GM12878 (cell line): ENCODE data around the gene OPCML. TPM values are rescaled to one million over a fixed set of nuclear protein-coding genes. Genes with fewer than 3 reads are reported as not detected.

ENCODE experiments used
- ATAC-seq: fragments of 200-7000 bp; cut with Tn5 transposase; 3 replicates; pipeline ENCODE4 v1.9.1; 2020; ENCODE audit warnings: mild to moderate bottlenecking, moderate library complexity
- BruUV-seq: library from RNA; stranded (reverse); fragments of 400-500 nt; replicated peaks from 2 replicates; lab custom pipeline; 2021; lab: Mats Ljungman, UMichigan
- CTCF ChIA-PET: fragments of 300-600 bp; sonication (Branson Sonifier 250); formaldehyde crosslinking; extraction: SDS; loops from one replicate; lab custom pipeline; 2021; ENCODE audit warnings: inconsistent platforms; lab: Yijun Ruan, JAX
- POLR2A ChIA-PET: fragments of 350-600 bp; formaldehyde crosslinking; extraction: SDS; loops from one replicate; lab custom pipeline; 2021; ENCODE audit warnings: inconsistent platforms; lab: Charles Lee
- RAD21 ChIA-PET: fragments of 300-600 bp; sonication (Branson Sonifier 250); formaldehyde crosslinking; loops from one replicate; lab custom pipeline; 2023; ENCODE audit warnings: antibody characterized with exemption; ENCODE audit not compliant: unreplicated experiment; lab: Charles Lee
- SMC1A ChIA-PET: fragments of 300-600 bp; sonication (Branson Sonifier 250); formaldehyde crosslinking; loops from one replicate; lab custom pipeline; 2023; ENCODE audit not compliant: unreplicated experiment, uncharacterized antibody; lab: Charles Lee
- DNase-seq: peaks from one replicate; pipeline ENCODE4 v3.0.0-alpha.2; 2011; ENCODE audit warnings: low read depth, low spot score
- FAIRE-seq: peaks from 3 replicates; lab custom pipeline; 2011; peaks lifted over from hg19 to GRCh38; lab: Jason Lieb, UNC
- H2AFZ ChIP-seq: 2 replicates; pipeline ENCODE4 v1.6.0; 2011; ENCODE audit warnings: low read depth, low read length, control low read depth; ENCODE audit not compliant: control insufficient read depth
- H3K27ac ChIP-seq: 2 replicates; pipeline ENCODE4 v1.5.1; 2011; ENCODE audit warnings: control low read depth; ENCODE audit not compliant: control insufficient read depth, insufficient read depth
- H3K27me3 ChIP-seq, 2 experiments: replicated peaks in 1 of 2; 2 replicates each; pipeline versions ENCODE4 v1.6.0 to v1.6.1; 2011; ENCODE audit warnings: low read length in 1 of 2; ENCODE audit not compliant: control insufficient read depth in 2 of 2, insufficient read depth in 2 of 2
- H3K36me3 ChIP-seq, 2 experiments: 2 replicates each; pipeline ENCODE4 v1.5.1; 2011; ENCODE audit warnings: low read length in 1 of 2; ENCODE audit not compliant: control insufficient read depth in 2 of 2, insufficient read depth in 2 of 2
- H3K4me1 ChIP-seq: 2 replicates; pipeline ENCODE4 v1.6.1; 2011; ENCODE audit warnings: mild to moderate bottlenecking, low read length, moderate library complexity, mixed read lengths; ENCODE audit not compliant: control insufficient read depth, insufficient read depth
- H3K4me2 ChIP-seq: 2 replicates; pipeline ENCODE4 v1.6.0; 2011; ENCODE audit warnings: control low read depth; ENCODE audit not compliant: control insufficient read depth, insufficient read depth
- H3K4me3 ChIP-seq: fragments of 200-600 bp; sonication (generic); 2 replicates; pipeline ENCODE4 v1.5.1; 2016
- H3K79me2 ChIP-seq: 2 replicates; pipeline ENCODE4 v1.6.0; 2011; ENCODE audit warnings: low read length; ENCODE audit not compliant: control insufficient read depth, insufficient read depth
- H3K9ac ChIP-seq: 2 replicates; pipeline ENCODE4 v1.8.0; 2011; ENCODE audit warnings: low read length, control low read depth, mixed read lengths; ENCODE audit not compliant: control insufficient read depth, insufficient read depth
- H3K9me3 ChIP-seq: replicated peaks from 3 replicates; pipeline ENCODE4 v1.5.1; 2011; ENCODE audit warnings: mild to moderate bottlenecking, low read length; ENCODE audit not compliant: control insufficient read depth, insufficient read depth
- H4K20me1 ChIP-seq: 2 replicates; pipeline ENCODE4 v1.6.0; 2011; ENCODE audit not compliant: control insufficient read depth, insufficient read depth
- BCL11A ChIP-seq: IDR thresholded peaks from 2 replicates; pipeline ENCODE4 v1.6.1; 2011; ENCODE audit warnings: low read depth, low read length
- BRCA1 ChIP-seq: IDR thresholded peaks from 2 replicates; pipeline ENCODE4 v1.6.1; 2011; ENCODE audit warnings: low read depth, low read length, improper control_type of control experiment
- CBFB ChIP-seq: IDR thresholded peaks from 2 replicates; pipeline ENCODE4 v1.6.1; 2016; ENCODE audit warnings: antibody characterized with exemption, low read depth
- CBX3 ChIP-seq: fragments of 200-600 bp; sonication (generic); IDR thresholded peaks from 2 replicates; pipeline ENCODE4 v1.6.1; 2016; ENCODE audit warnings: low read depth, borderline replicate concordance
- CBX5 ChIP-seq: sonication (generic); IDR thresholded peaks from 2 replicates; pipeline ENCODE4 v1.6.1; 2016; ENCODE audit warnings: low read depth, moderate library complexity, mild to moderate bottlenecking, inconsistent platforms
- CHD4 ChIP-seq: fragments of 200-600 bp; sonication (generic); IDR thresholded peaks from 2 replicates; pipeline ENCODE4 v1.6.1; 2016; ENCODE audit warnings: mild to moderate bottlenecking
- HDAC6 ChIP-seq: fragments of 200-600 bp; sonication (generic); IDR thresholded peaks from one replicate; pipeline ENCODE4 v1.8.0; 2017; ENCODE audit warnings: antibody characterized with exemption; ENCODE audit not compliant: unreplicated experiment
- MTA2 ChIP-seq: fragments of 450-650 bp; IDR thresholded peaks from 2 replicates; pipeline ENCODE4 v1.6.1; 2016; ENCODE audit warnings: low read depth, mild to moderate bottlenecking, moderate library complexity
- NBN ChIP-seq: fragments of 450-650 bp; IDR thresholded peaks from 2 replicates; pipeline ENCODE4 v1.6.1; 2016
- NFYA ChIP-seq: IDR thresholded peaks from 2 replicates; pipeline ENCODE4 v1.6.1; 2011; ENCODE audit warnings: low read depth, mild to moderate bottlenecking, low read length, improper control_type of control experiment, borderline replicate concordance
- PML ChIP-seq: IDR thresholded peaks from 2 replicates; pipeline ENCODE4 v1.6.1; 2012; ENCODE audit warnings: low read length, inconsistent platforms
- RELA ChIP-seq: fragments of 450-650 bp; IDR thresholded peaks from 2 replicates; pipeline ENCODE4 v1.8.0; 2014; ENCODE audit warnings: borderline replicate concordance; ENCODE audit not compliant: partially characterized antibody
- SP1 ChIP-seq: IDR thresholded peaks from one replicate; pipeline ENCODE4 v1.6.1; 2011; ENCODE audit warnings: low read depth, low read length
- SPI1 ChIP-seq: IDR thresholded peaks from 2 replicates; pipeline ENCODE4 v1.6.1; 2011; ENCODE audit warnings: low read depth, mild to moderate bottlenecking, low read length, moderate library complexity, borderline replicate concordance; ENCODE audit not compliant: insufficient read depth
- ZBED1 ChIP-seq: IDR thresholded peaks from 2 replicates; pipeline ENCODE4 v1.6.1; 2016; ENCODE audit warnings: borderline replicate concordance
- ZNF384 ChIP-seq: IDR thresholded peaks from 2 replicates; pipeline ENCODE4 v1.6.1; 2012; ENCODE audit warnings: low read depth, mild to moderate bottlenecking, low read length, improper control_type of control experiment, borderline replicate concordance
- WGBS: methylation state at CpG from one replicate; pipeline ENCODE4 v1.1.6; 2016; ENCODE audit warnings: low lambda C conversion rate; ENCODE audit not compliant: insufficient replicate concordance, insufficient coverage; ENCODE audit errors: missing lambda C conversion rate; 5-methylcytosine and 5-hydroxymethylcytosine counted together
- in situ Hi-C: fragments of 300-500 bp; cut with MboI; formaldehyde crosslinking; loops from 9 replicates; pipeline ENCODE4 v1.14.3; 2018; ENCODE audit warnings: mixed read lengths
- intact Hi-C: fragments of 100-400 bp; cut with micrococcal nuclease; formaldehyde crosslinking; loops from one replicate; pipeline ENCODE4 v1.14.2; 2022; ENCODE audit not compliant: unreplicated experiment
- polyA plus RNA-seq, 11 experiments: library from polyadenylated mRNA; depleted of rRNA in 4 of 11; unstranded in 6 of 11; stranded (reverse) in 5 of 11; fragments of >200 nt; fragmentation: Nextera tagmentation in 4 of 11; fragmentation: Illumina TruSeq in 1 of 11; extraction: Ambion mirVana in 4 of 11; extraction: Trizol in 1 of 11; gene quantifications; 1 replicate in 1 of 11; 2 replicates in 10 of 11; pipeline versions ENCODE4 v1.2.1 to v1.2.3, GENCODE V29; 2011 to 2016; ENCODE audit warnings: inconsistent platforms in 2 of 11, missing spikeins in 2 of 11, low read depth in 1 of 11
- total RNA-seq, 4 experiments: library from RNA; depleted of rRNA in 3 of 4; stranded (reverse); fragments of >200 nt in 3 of 4; fragmentation: Illumina TruSeq in 1 of 4; extraction: Trizol in 1 of 4; gene quantifications; 2 replicates each; pipeline versions ENCODE4 v1.2.1 to v1.2.3, GENCODE V29; 2013 to 2021
- TF ChIP-seq, protein P1 (sequence below): IDR thresholded peaks from 2 replicates; pipeline ENCODE4 v1.6.1; 2011; ENCODE audit warnings: low read depth, low read length, improper control_type of control experiment, borderline replicate concordance
- TF ChIP-seq, protein P2 (sequence below): fragments of 450-650 bp; IDR thresholded peaks from 2 replicates; pipeline ENCODE4 v1.6.1; 2017; ENCODE audit warnings: borderline replicate concordance
- TF ChIP-seq, protein P3 (sequence below): fragments of 450-650 bp; formaldehyde crosslinking; IDR thresholded peaks from 2 replicates; pipeline ENCODE4 v1.4.0; 2022; ENCODE audit warnings: mild to moderate bottlenecking, moderate library complexity

The OPCML gene
- total and polyA plus RNA-seq, 10 of the 15 experiments (the other 5 are each of a cell fraction or from before 2014, with no cell fraction given), result 0.84 TPM; not detected in 9

DNA sequence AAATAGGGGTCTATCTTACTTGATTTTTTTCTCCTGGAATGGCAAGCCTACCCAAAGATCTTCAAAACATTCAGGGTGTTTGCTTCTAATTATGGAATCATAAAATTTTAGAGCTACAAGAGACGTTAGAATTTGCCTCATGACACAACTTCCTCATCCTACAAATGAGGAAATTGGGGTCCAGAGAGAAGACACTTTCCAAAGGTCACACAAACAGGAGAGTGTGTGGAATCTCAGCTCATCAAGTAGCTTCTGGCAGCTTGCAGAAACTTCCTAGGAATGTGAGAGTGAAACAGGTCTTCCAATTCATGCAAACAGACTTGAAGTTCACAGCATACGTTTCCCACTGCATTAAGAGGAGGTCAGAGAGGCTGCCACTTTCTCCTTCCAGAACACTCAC, 976.0 kb downstream of the OPCML start:
- Histone ChIP-seq H4K20me1 (no peaks in the 10 kb centered on the region), H3K79me2 (no peaks in the 10 kb centered on the region), H3K4me2 (no peak overlapping the region), H3K36me3 (no peaks in the 10 kb centered on the region), H2AFZ (no peak overlapping the region), H3K27ac (no peak overlapping the region), H3K9ac (no peak overlapping the region), H3K4me3 (no peak overlapping the region), H3K4me1 (no peaks in the 10 kb centered on the region), H3K27me3 (no peaks in the 10 kb centered on the region; a peak in 1 of 4 replicates), H3K9me3 (no peaks in the 10 kb centered on the region)
- ATAC-seq (no peak), FAIRE-seq (no peak), DNase-seq (no peak)
- ChIA-PET CTCF (no interaction called here), SMC1A (no interaction called here), RAD21 (no interaction called here), POLR2A (no interaction called here)
- TF ChIP-seq, protein P1, sequence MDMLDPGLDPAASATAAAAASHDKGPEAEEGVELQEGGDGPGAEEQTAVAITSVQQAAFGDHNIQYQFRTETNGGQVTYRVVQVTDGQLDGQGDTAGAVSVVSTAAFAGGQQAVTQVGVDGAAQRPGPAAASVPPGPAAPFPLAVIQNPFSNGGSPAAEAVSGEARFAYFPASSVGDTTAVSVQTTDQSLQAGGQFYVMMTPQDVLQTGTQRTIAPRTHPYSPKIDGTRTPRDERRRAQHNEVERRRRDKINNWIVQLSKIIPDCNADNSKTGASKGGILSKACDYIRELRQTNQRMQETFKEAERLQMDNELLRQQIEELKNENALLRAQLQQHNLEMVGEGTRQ, result no peak
- TF ChIP-seq ZBED1 (no peak), BCL11A (no peak), ZNF384 (no peak), CBX3 (no peak), SP1 (no peak), MTA2 (no peak), BRCA1 (no peak), RELA (no peak), CBFB (no peak), NFYA (no peak), PML (no peak), NBN (no peak), HDAC6 (no peak), CHD4 (no peak), CBX5 (no peak), SPI1 (no peak)
- TF ChIP-seq, protein P2, sequence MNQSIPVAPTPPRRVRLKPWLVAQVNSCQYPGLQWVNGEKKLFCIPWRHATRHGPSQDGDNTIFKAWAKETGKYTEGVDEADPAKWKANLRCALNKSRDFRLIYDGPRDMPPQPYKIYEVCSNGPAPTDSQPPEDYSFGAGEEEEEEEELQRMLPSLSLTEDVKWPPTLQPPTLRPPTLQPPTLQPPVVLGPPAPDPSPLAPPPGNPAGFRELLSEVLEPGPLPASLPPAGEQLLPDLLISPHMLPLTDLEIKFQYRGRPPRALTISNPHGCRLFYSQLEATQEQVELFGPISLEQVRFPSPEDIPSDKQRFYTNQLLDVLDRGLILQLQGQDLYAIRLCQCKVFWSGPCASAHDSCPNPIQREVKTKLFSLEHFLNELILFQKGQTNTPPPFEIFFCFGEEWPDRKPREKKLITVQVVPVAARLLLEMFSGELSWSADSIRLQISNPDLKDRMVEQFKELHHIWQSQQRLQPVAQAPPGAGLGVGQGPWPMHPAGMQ, result no peak
- TF ChIP-seq, protein P3, sequence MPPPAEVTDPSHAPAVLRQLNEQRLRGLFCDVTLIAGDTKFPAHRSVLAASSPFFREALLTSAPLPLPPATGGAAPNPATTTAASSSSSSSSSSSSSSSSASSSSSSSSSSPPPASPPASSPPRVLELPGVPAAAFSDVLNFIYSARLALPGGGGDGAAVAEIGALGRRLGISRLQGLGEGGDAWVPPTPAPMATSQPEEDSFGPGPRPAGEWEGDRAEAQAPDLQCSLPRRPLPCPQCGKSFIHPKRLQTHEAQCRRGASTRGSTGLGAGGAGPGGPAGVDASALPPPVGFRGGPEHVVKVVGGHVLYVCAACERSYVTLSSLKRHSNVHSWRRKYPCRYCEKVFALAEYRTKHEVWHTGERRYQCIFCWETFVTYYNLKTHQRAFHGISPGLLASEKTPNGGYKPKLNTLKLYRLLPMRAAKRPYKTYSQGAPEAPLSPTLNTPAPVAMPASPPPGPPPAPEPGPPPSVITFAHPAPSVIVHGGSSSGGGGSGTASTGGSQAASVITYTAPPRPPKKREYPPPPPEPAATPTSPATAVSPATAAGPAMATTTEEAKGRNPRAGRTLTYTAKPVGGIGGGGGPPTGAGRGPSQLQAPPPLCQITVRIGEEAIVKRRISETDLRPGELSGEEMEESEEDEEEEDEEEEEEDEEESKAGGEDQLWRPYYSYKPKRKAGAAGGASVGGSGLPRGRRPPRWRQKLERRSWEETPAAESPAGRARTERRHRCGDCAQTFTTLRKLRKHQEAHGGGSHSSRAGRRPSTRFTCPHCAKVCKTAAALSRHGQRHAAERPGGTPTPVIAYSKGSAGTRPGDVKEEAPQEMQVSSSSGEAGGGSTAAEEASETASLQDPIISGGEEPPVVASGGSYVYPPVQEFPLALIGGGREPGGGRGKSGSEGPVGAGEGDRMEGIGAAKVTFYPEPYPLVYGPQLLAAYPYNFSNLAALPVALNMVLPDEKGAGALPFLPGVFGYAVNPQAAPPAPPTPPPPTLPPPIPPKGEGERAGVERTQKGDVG (CRISPR knock-in tag), result no peak
- intact Hi-C loops (no loop called here), in situ Hi-C loops (no loop called here)
- WGBS, result 4% methylated on average over 2 of the region's 2 CpGs
- BruUV-seq, result no TSS peak
